HepG2 (cell line): Measurements from ENCODE around the gene JSRP1. TPM values are rescaled to one million over a fixed set of nuclear protein-coding genes. Genes with fewer than 3 reads are reported as not detected.

ENCODE experiments used
- ATAC-seq: fragments of 200-7000 bp; cut with Tn5 transposase; 3 replicates; pipeline ENCODE4 v1.9.1; 2020; ENCODE audit warnings: mild to moderate bottlenecking, moderate library complexity
- BruUV-seq: library from RNA; stranded (reverse); fragments of 400-500 nt; replicated peaks from 2 replicates; lab custom pipeline; 2021; lab: Mats Ljungman, UMichigan
- CTCF ChIA-PET: fragments of 300-600 bp; formaldehyde crosslinking; extraction: SDS; loops from one replicate; lab custom pipeline; 2021; ENCODE audit warnings: low total read pairs, inconsistent platforms, low intra/inter-chr PET ratio; lab: Yijun Ruan, JAX
- POLR2A ChIA-PET: fragments of 350-600 bp; sonication (Branson Sonifier 250); formaldehyde crosslinking; loops from one replicate; lab custom pipeline; 2020; ENCODE audit warnings: antibody characterized with exemption, inconsistent platforms; lab: Yijun Ruan, JAX
- DNase-seq: peaks from one replicate; pipeline ENCODE4 v3.0.0-alpha.2; 2015; ENCODE audit warnings: low spot score
- FAIRE-seq: peaks from 3 replicates; lab custom pipeline; 2011; peaks lifted over from hg19 to GRCh38; lab: Jason Lieb, UNC
- H2AFZ ChIP-seq: one replicate; pipeline ENCODE4 v1.6.1; 2011; ENCODE audit warnings: low read length, inconsistent platforms
- H3K27ac ChIP-seq: fragments of 300-600 bp; 3 replicates; pipeline ENCODE4 v1.8.0; 2011; ENCODE audit warnings: mixed run types, mild to moderate bottlenecking, mixed read lengths, low read length, inconsistent platforms; ENCODE audit not compliant: insufficient read depth; ENCODE audit errors: extremely low read length
- H3K27me3 ChIP-seq, 2 experiments: fragments of 200-600 bp in 1 of 2; 2 replicates in 1 of 2; 3 replicates in 1 of 2; pipeline versions ENCODE4 v1.6.0 to v1.8.0; 2011; ENCODE audit warnings: low read length in 2 of 2, mild to moderate bottlenecking in 2 of 2, moderate library complexity in 2 of 2, inconsistent platforms in 1 of 2; ENCODE audit not compliant: insufficient read depth in 2 of 2, control insufficient read depth in 1 of 2
- H3K36me3 ChIP-seq, 2 experiments: fragments of 200-600 bp in 1 of 2; replicated peaks in 1 of 2; 2 replicates in 1 of 2; 3 replicates in 1 of 2; pipeline versions ENCODE4 v1.5.1 to v1.8.0; 2011; ENCODE audit warnings: low read length in 2 of 2, inconsistent platforms in 1 of 2; ENCODE audit not compliant: insufficient read depth in 2 of 2, control insufficient read depth in 1 of 2
- H3K4me1 ChIP-seq: 2 replicates; pipeline ENCODE4 v1.5.1; 2012; ENCODE audit warnings: low read length, inconsistent platforms; ENCODE audit not compliant: insufficient read depth
- H3K4me2 ChIP-seq: 2 replicates; pipeline ENCODE4 v1.6.0; 2011; ENCODE audit warnings: low read depth, low read length, inconsistent platforms
- H3K4me3 ChIP-seq, 3 experiments: fragments of 200-600 bp in 1 of 3; sonication (generic), shearing (Covaris generic) in 1 of 3; replicated peaks in 1 of 3; 2 replicates each; pipeline ENCODE4 v1.5.1; 2011 to 2016; ENCODE audit warnings: low read length in 3 of 3, inconsistent platforms in 2 of 3, low read depth in 2 of 3, mild to moderate bottlenecking in 2 of 3, control low read depth in 1 of 3, mixed read lengths in 1 of 3; ENCODE audit not compliant: insufficient read depth in 1 of 3
- H3K79me2 ChIP-seq: one replicate; pipeline ENCODE4 v1.6.1; 2011; ENCODE audit warnings: low read length, inconsistent platforms; ENCODE audit not compliant: insufficient read depth
- H3K9ac ChIP-seq: 2 replicates; pipeline ENCODE4 v1.6.0; 2011; ENCODE audit warnings: mild to moderate bottlenecking, low read depth, low read length, inconsistent platforms; ENCODE audit not compliant: insufficient read depth
- H3K9me3 ChIP-seq: 2 replicates; pipeline ENCODE4 v1.5.1; 2012; ENCODE audit warnings: mild to moderate bottlenecking, low read length
- H4K20me1 ChIP-seq: 2 replicates; pipeline ENCODE4 v1.6.0; 2011; ENCODE audit warnings: inconsistent platforms, mild to moderate bottlenecking, low read length, moderate library complexity; ENCODE audit not compliant: insufficient read depth
- HMGXB4 ChIP-seq, 2 experiments: sonication (generic) in 1 of 2; formaldehyde crosslinking in 1 of 2; IDR thresholded peaks; 2 replicates each; pipeline versions ENCODE4 v1.4.0 to v1.6.1; 2018 to 2020; ENCODE audit warnings: missing genetic modification reagents in 2 of 2, borderline replicate concordance in 1 of 2, low read depth in 1 of 2, mild to moderate bottlenecking in 1 of 2, missing biosample characterization in 1 of 2
- HOXA9 ChIP-seq: sonication (generic); formaldehyde crosslinking; IDR thresholded peaks from 2 replicates; pipeline ENCODE4 v1.8.1; 2022; ENCODE audit warnings: missing genetic modification reagents, mild to moderate bottlenecking, moderate library complexity, borderline replicate concordance
- KAT2B ChIP-seq: fragments of 150-350 bp; IDR thresholded peaks from 2 replicates; pipeline ENCODE4 v1.6.1; 2014; ENCODE audit warnings: low read depth, low read length, borderline replicate concordance
- U2AF2 ChIP-seq: fragments of 200-400 bp; formaldehyde crosslinking; IDR thresholded peaks from 2 replicates; pipeline ENCODE4 v1.6.1; 2017; ENCODE audit warnings: low read depth, mild to moderate bottlenecking, low read length
- ZFP1 ChIP-seq: IDR thresholded peaks from 2 replicates; pipeline ENCODE4 v1.6.1; 2016
- ZNF234 ChIP-seq: sonication (generic); formaldehyde crosslinking; conservative IDR thresholded peaks from 2 replicates; pipeline ENCODE4 v1.5.1; 2020; ENCODE audit warnings: mild to moderate bottlenecking, missing genetic modification reagents
- ZNF282 ChIP-seq: fragments of 450-650 bp; IDR thresholded peaks from 2 replicates; pipeline ENCODE4 v1.6.1; 2018; ENCODE audit not compliant: partially characterized antibody
- ZNF331 ChIP-seq: sonication (generic); formaldehyde crosslinking; IDR thresholded peaks from 2 replicates; pipeline ENCODE4 v1.4.0; 2020; ENCODE audit warnings: missing genetic modification reagents
- ZNF343 ChIP-seq: sonication (generic); formaldehyde crosslinking; IDR thresholded peaks from 2 replicates; pipeline ENCODE4 v1.4.0; 2020; ENCODE audit warnings: mild to moderate bottlenecking, missing genetic modification reagents
- ZNF350 ChIP-seq: sonication (generic); formaldehyde crosslinking; IDR thresholded peaks from 2 replicates; pipeline ENCODE4 v1.4.0; 2020; ENCODE audit warnings: mild to moderate bottlenecking, low read depth, missing genetic modification reagents, borderline replicate concordance
- ZNF558 ChIP-seq: sonication (generic); formaldehyde crosslinking; IDR thresholded peaks from 2 replicates; pipeline ENCODE4 v1.9.0; 2022; ENCODE audit warnings: mild to moderate bottlenecking, missing genetic modification reagents, borderline replicate concordance
- ZNF598 ChIP-seq: sonication (generic); formaldehyde crosslinking; IDR thresholded peaks from 2 replicates; pipeline ENCODE4 v1.5.1; 2020; ENCODE audit warnings: mild to moderate bottlenecking, missing genetic modification reagents, borderline replicate concordance
- ZSCAN20 ChIP-seq: sonication (generic); formaldehyde crosslinking; IDR thresholded peaks from 2 replicates; pipeline ENCODE4 v1.4.0; 2020; ENCODE audit warnings: missing genetic modification reagents, mild to moderate bottlenecking, borderline replicate concordance
- ZSCAN31 ChIP-seq: sonication (generic); formaldehyde crosslinking; IDR thresholded peaks from 2 replicates; pipeline ENCODE4 v1.5.0; 2020; ENCODE audit warnings: low read depth, mild to moderate bottlenecking, missing genetic modification reagents
- WGBS: methylation state at CpG from one replicate; pipeline ENCODE4 v1.1.6; 2017; ENCODE audit warnings: low lambda C conversion rate; 5-methylcytosine and 5-hydroxymethylcytosine counted together
- in situ Hi-C: cut with HindIII; loops from 2 replicates; pipeline ENCODE4 v1.10.0; 2017; ENCODE audit warnings: low pct_unique_long_range_greater_than_20kb; ENCODE audit not compliant: extremely low pct_ligation_motif_present
- intact Hi-C: fragments of 100-400 bp; cut with micrococcal nuclease; formaldehyde crosslinking; loops from one replicate; pipeline ENCODE4 v1.10.0; 2022; ENCODE audit not compliant: unreplicated experiment
- polyA plus RNA-seq, 8 experiments: library from polyadenylated mRNA; depleted of rRNA in 3 of 8; stranded (reverse) in 7 of 8; unstranded in 1 of 8; fragments of >200 nt; fragmentation: Illumina TruSeq in 4 of 8; extraction: Trizol in 4 of 8; gene quantifications; 2 replicates each; pipeline versions ENCODE4 v1.2.1 to v1.2.3, GENCODE V29; 2011 to 2016; ENCODE audit warnings: low read depth in 4 of 8, missing spikeins in 1 of 8, mixed read lengths in 1 of 8; ENCODE audit not compliant: insufficient read depth in 1 of 8
- total RNA-seq, 5 experiments: library from RNA; depleted of rRNA; stranded (reverse); fragments of >200 nt; fragmentation: Illumina TruSeq; extraction: Trizol; gene quantifications; 2 replicates each; pipeline ENCODE4 v1.2.3, GENCODE V29; 2016; ENCODE audit warnings: low read depth in 1 of 5
- TF ChIP-seq, protein P1 (sequence below): sonication (generic); formaldehyde crosslinking; IDR thresholded peaks from 2 replicates; pipeline ENCODE4; 2020; ENCODE audit warnings: missing genetic modification reagents, mild to moderate bottlenecking, borderline replicate concordance
- TF ChIP-seq, protein P2 (sequence below): fragments of 450-650 bp; IDR thresholded peaks from 2 replicates; pipeline ENCODE4 v1.6.1; 2017
- TF ChIP-seq, protein P3 (sequence below): sonication (generic); formaldehyde crosslinking; IDR thresholded peaks from 2 replicates; pipeline ENCODE4 v1.4.0; 2020; ENCODE audit warnings: low read depth, mild to moderate bottlenecking, missing genetic modification reagents

Gene JSRP1
- total and polyA plus RNA-seq, 2 of the 13 experiments (the other 11 are each of a cell fraction or from before 2014, with no cell fraction given) = 0.16 to 0.38 TPM

GRCh38 chr19:2252797-2253105, 3.5 kb downstream of the JSRP1 start:
- Histone ChIP-seq H3K4me3 (peak overlapping the region; percentile 41 to 67 (median 49)), H3K9me3 (no peaks in the 10 kb centered on the region), H2AFZ (no peak overlapping the region), H3K4me2 (peak overlapping the region; percentile 85), H3K4me1 (peaks cover 34% of the 10 kb centered on the region), H3K27me3 (peaks cover 0 to 2% of the 10 kb centered on the region in 2 experiments; a peak in 2 of 5 replicates), H3K27ac (no peak overlapping the region), H3K9ac (peak overlapping the region; percentile 64; the same call in 1 of the 2 replicates), H3K79me2 (no peaks in the 10 kb centered on the region), H4K20me1 (no peaks in the 10 kb centered on the region), H3K36me3 (no peaks in the 10 kb centered on the region)
- FAIRE-seq = no peak
- WGBS = 0% methylated on average over 1 of the region's 18 CpGs
- DNase-seq = no peak
- intact Hi-C loops (no loop called here), in situ Hi-C loops (no loop called here)
- ChIA-PET POLR2A (interaction anchor here (1.0 to 2.3 kb wide), 4 partner anchors 10 to 17 kb away, joined by 4 to 9 read pairs (median 4); partner anchors contain the start of gene PLEKHJ1), CTCF (interaction anchor here (1.4 to 1.9 kb wide), 4 partner anchors 10 to 63 kb away, joined by 3 to 12 read pairs (median 5); no protein-coding TSS in a partner anchor)
- ATAC-seq = peak; percentile 11
- BruUV-seq = no TSS peak
- TF ChIP-seq ZNF282 (no peak), HMGXB4 (CRISPR knock-in tag; IDR thresholded peaks at IDR 0.05; ENCODE audit: borderline replicate concordance in 1 of 2, low read depth in 1 of 2) (no peak), ZNF331 (CRISPR knock-in tag) (no peak), ZFP1 (CRISPR knock-in tag) (no peak), ZSCAN20 (CRISPR knock-in tag) (peak; percentile 98; the same call in 1 of the 2 replicates), ZNF234 (CRISPR knock-in tag) (no peak), ZNF343 (CRISPR knock-in tag) (peak; percentile 69; the same call in 1 of the 2 replicates), U2AF2 (no peak), ZNF558 (CRISPR knock-in tag) (peak; percentile 38; the same call in 1 of the 2 replicates), ZNF350 (CRISPR knock-in tag) (0 out of 2 replicates have a peak, but pooled peaks have one; percentile 69), KAT2B (no peak), ZSCAN31 (CRISPR knock-in tag) (0 out of 2 replicates have a peak, but pooled peaks have one; percentile 40), ZNF598 (no peak), HOXA9 (no peak)
- TF ChIP-seq, protein P1, sequence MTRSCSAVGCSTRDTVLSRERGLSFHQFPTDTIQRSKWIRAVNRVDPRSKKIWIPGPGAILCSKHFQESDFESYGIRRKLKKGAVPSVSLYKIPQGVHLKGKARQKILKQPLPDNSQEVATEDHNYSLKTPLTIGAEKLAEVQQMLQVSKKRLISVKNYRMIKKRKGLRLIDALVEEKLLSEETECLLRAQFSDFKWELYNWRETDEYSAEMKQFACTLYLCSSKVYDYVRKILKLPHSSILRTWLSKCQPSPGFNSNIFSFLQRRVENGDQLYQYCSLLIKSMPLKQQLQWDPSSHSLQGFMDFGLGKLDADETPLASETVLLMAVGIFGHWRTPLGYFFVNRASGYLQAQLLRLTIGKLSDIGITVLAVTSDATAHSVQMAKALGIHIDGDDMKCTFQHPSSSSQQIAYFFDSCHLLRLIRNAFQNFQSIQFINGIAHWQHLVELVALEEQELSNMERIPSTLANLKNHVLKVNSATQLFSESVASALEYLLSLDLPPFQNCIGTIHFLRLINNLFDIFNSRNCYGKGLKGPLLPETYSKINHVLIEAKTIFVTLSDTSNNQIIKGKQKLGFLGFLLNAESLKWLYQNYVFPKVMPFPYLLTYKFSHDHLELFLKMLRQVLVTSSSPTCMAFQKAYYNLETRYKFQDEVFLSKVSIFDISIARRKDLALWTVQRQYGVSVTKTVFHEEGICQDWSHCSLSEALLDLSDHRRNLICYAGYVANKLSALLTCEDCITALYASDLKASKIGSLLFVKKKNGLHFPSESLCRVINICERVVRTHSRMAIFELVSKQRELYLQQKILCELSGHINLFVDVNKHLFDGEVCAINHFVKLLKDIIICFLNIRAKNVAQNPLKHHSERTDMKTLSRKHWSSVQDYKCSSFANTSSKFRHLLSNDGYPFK = peak; percentile 73; the same call in 1 of the 2 replicates
- TF ChIP-seq, protein P2, sequence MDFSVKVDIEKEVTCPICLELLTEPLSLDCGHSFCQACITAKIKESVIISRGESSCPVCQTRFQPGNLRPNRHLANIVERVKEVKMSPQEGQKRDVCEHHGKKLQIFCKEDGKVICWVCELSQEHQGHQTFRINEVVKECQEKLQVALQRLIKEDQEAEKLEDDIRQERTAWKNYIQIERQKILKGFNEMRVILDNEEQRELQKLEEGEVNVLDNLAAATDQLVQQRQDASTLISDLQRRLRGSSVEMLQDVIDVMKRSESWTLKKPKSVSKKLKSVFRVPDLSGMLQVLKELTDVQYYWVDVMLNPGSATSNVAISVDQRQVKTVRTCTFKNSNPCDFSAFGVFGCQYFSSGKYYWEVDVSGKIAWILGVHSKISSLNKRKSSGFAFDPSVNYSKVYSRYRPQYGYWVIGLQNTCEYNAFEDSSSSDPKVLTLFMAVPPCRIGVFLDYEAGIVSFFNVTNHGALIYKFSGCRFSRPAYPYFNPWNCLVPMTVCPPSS = no peak
- TF ChIP-seq, protein P3, sequence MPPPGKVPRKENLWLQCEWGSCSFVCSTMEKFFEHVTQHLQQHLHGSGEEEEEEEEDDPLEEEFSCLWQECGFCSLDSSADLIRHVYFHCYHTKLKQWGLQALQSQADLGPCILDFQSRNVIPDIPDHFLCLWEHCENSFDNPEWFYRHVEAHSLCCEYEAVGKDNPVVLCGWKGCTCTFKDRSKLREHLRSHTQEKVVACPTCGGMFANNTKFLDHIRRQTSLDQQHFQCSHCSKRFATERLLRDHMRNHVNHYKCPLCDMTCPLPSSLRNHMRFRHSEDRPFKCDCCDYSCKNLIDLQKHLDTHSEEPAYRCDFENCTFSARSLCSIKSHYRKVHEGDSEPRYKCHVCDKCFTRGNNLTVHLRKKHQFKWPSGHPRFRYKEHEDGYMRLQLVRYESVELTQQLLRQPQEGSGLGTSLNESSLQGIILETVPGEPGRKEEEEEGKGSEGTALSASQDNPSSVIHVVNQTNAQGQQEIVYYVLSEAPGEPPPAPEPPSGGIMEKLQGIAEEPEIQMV (CRISPR knock-in tag) = peak; percentile 51; the same call in 1 of the 2 replicates
